PC-9 (cell line): Measurements from ENCODE around the gene CD247.

Experiments
- CTCF ChIP-seq: fragments of 200-600 bp; sonication (generic); conservative IDR thresholded peaks from 2 replicates; pipeline ENCODE4 v1.6.1; 2017; ENCODE audit warnings: mixed run types, antibody characterized with exemption, mild to moderate bottlenecking, moderate library complexity
- EZH2 ChIP-seq: fragments of 200-600 bp; sonication (generic); IDR thresholded peaks from 2 replicates; pipeline ENCODE4 v1.8.0; 2017; ENCODE audit warnings: antibody characterized with exemption, low read depth

GRCh38 chr1:167477986-167478385, 40.3 kb downstream of the CD247 start:
- TF ChIP-seq CTCF (no peak), EZH2 (no peak)
